ENCODE measurements around the gene VAMP3.

- TF ChIP-seq CTCF (IDR thresholded peaks at IDR 0.05; ENCODE audit: poor library complexity, severe bottlenecking): no peak
- no peak for TF ChIP-seq REST (IDR thresholded peaks at IDR 0.05; ENCODE audit: borderline replicate concordance)
- no peak for TF ChIP-seq RAD21 (conservative IDR thresholded peaks at IDR 0.05)
- no peak for TF ChIP-seq MXI1 (conservative IDR thresholded peaks at IDR 0.05; ENCODE audit: poor library complexity, severe bottlenecking)
- TF ChIP-seq SMC3 (conservative IDR thresholded peaks at IDR 0.05; ENCODE audit: poor library complexity): no peak
These were observed 6.5 kb downstream of the VAMP3 start for GRCh38 chr1:7777591-7777990.

All from neural cell (in vitro differentiated cells).